Measurements from ENCODE around the gene ITGA7. TPM values are rescaled to one million over a fixed set of nuclear protein-coding genes. Genes with fewer than 3 reads are reported as not detected.

The ITGA7 gene
- total and polyA plus RNA-seq, 2 of the 4 experiments (the other 2 are of a cell fraction): 3.9 to 15.7 TPM

DNA sequence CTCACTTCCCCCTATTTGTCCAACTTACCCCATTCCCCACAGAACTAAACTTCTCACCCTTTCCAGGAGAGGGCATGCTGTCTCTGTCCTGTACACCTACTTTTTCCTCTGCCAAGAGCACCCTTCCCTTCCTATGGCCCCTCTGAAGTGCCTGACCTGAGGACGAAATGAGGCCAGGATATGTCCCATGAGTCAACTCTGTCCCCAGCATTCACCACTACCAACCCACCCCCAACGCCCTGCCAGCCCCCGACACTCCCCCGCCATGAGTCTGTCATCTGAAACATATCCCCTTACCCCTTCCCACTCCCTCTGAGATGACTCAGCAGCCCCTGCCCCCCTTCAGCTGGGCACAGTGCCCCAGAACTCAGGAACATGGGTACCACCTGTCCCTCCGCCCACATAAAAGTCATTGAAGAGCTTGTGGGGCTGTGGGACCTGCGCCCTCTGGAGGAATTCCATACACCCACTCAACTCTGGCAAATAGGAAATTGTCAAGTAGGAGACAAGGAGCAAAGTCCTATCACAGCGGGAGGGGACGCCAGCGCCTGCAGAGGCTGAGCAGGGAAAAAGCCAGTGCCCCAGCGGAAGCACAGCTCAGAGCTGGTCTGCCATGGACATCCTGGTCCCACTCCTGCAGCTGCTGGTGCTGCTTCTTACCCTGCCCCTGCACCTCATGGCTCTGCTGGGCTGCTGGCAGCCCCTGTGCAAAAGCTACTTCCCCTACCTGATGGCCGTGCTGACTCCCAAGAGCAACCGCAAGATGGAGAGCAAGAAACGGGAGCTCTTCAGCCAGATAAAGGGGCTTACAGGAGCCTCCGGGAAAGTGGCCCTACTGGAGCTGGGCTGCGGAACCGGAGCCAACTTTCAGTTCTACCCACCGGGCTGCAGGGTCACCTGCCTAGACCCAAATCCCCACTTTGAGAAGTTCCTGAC is 26.3 kb downstream of the ITGA7 start:
- no peak overlapping the region for H3K4me3 ChIP-seq (ENCODE audit: insufficient read depth, low read depth, low read length)
- BruUV-seq (replicated peaks): no TSS peak
- ATAC-seq (ENCODE audit: low read depth): peak; percentile 75
- no peak overlapping the region for H3K23ac ChIP-seq (ENCODE audit: low read depth, low read length)
- no peak overlapping the region for H3K18ac ChIP-seq (ENCODE audit: low read depth, low read length)
- no peak overlapping the region for H4K5ac ChIP-seq (ENCODE audit: low read depth, low read length)
- no peaks in the 10 kb centered on the region for H3K79me1 ChIP-seq (ENCODE audit: low read depth in 1 of 2, low read length in 2 of 2)
- H3K36me3 ChIP-seq (ENCODE audit: control insufficient read depth, insufficient read depth, low read length): no peaks in the 10 kb centered on the region
- peak overlapping the region; percentile 69 for H3K4me2 ChIP-seq (ENCODE audit: low read depth, low read length)
- no peak overlapping the region for H3K56ac ChIP-seq (ENCODE audit: extremely low read depth, insufficient read depth, low read length)
- H3K4me1 ChIP-seq (ENCODE audit: control insufficient read depth, insufficient read depth, low read length): peaks cover 2% of the 10 kb centered on the region
- no peak overlapping the region for H3K14ac ChIP-seq (replicated peaks; ENCODE audit: low read depth, low read length)
- H2AFZ ChIP-seq (replicated peaks; ENCODE audit: low read length, poor library complexity): peak overlapping the region; percentile 85
- WGBS, 2 experiments (ENCODE audit: extremely low coverage in 2 of 2, insufficient read length in 1 of 2): 6% methylated on average over 7 of the region's 17 CpGs; no CpG with 5 or more reads in 1 of the 2 experiments
- no peak overlapping the region for H3K9ac ChIP-seq (ENCODE audit: low read depth, low read length)
- ChIA-PET CTCF (interaction anchor here (0.8 to 1.2 kb wide), 3 partner anchors 14 to 480 kb away, joined by 3 read pairs; no protein-coding TSS in a partner anchor), POLR2A (ENCODE audit: unreplicated experiment) (no interaction called here)
- no peak overlapping the region for H2BK5ac ChIP-seq (ENCODE audit: low read depth, low read length, poor library complexity, severe bottlenecking)
- dilution Hi-C loops (cut with HindIII; ENCODE audit: low sequenced_read_pairs, unreplicated experiment): no loop called here
- no peaks in the 10 kb centered on the region for H3K9me3 ChIP-seq (ENCODE audit: control insufficient read depth, insufficient read depth, low read length)
- TF ChIP-seq BHLHE40 (IDR thresholded peaks at IDR 0.05; ENCODE audit: low read depth, low read length) (no peak), RAD21 (IDR thresholded peaks at IDR 0.05; ENCODE audit: low read length) (peak; percentile 52), SMC3 (IDR thresholded peaks at IDR 0.05; ENCODE audit: low read depth, low read length) (peak; percentile 42; the same call in 1 of the 2 replicates), CHD1 (IDR thresholded peaks at IDR 0.05; ENCODE audit: low read depth, low read length) (no peak), MAZ (IDR thresholded peaks at IDR 0.05; ENCODE audit: borderline replicate concordance, low read depth, low read length) (no peak), RFX5 (IDR thresholded peaks at IDR 0.05; ENCODE audit: low read depth, low read length) (no peak), CEBPB (IDR thresholded peaks at IDR 0.05; ENCODE audit: low read depth, low read length) (no peak), NFE2L2 (IDR thresholded peaks at IDR 0.05; ENCODE audit: low read depth, low read length) (0 out of 2 replicates have a peak, but pooled peaks have one; percentile 15), POLR2A (IDR thresholded peaks at IDR 0.05; ENCODE audit: low read depth, low read length) (no peak), FOS (IDR thresholded peaks at IDR 0.05; ENCODE audit: low read depth, low read length) (no peak)
- TF ChIP-seq, protein P1, sequence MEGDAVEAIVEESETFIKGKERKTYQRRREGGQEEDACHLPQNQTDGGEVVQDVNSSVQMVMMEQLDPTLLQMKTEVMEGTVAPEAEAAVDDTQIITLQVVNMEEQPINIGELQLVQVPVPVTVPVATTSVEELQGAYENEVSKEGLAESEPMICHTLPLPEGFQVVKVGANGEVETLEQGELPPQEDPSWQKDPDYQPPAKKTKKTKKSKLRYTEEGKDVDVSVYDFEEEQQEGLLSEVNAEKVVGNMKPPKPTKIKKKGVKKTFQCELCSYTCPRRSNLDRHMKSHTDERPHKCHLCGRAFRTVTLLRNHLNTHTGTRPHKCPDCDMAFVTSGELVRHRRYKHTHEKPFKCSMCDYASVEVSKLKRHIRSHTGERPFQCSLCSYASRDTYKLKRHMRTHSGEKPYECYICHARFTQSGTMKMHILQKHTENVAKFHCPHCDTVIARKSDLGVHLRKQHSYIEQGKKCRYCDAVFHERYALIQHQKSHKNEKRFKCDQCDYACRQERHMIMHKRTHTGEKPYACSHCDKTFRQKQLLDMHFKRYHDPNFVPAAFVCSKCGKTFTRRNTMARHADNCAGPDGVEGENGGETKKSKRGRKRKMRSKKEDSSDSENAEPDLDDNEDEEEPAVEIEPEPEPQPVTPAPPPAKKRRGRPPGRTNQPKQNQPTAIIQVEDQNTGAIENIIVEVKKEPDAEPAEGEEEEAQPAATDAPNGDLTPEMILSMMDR (conservative IDR thresholded peaks at IDR 0.05; ENCODE audit: low read depth, low read length): peak; percentile 35
- no peak overlapping the region for H2AK9ac ChIP-seq (replicated peaks; ENCODE audit: low read depth, low read length, poor library complexity)
- H2BK20ac ChIP-seq (ENCODE audit: low read depth, low read length): no peak overlapping the region
- no peak overlapping the region for H4K91ac ChIP-seq (ENCODE audit: insufficient read depth, low read depth, low read length)
- no peak overlapping the region for H2BK120ac ChIP-seq (ENCODE audit: low read depth, low read length)
- intact Hi-C loops (cut with micrococcal nuclease): loop anchor here (1.0 kb wide), 1 partner anchor 56 kb away; no protein-coding TSS in a partner anchor
- peak overlapping the region; percentile 13; the same call in 1 of the 2 replicates for H2AK5ac ChIP-seq (ENCODE audit: low read depth, low read length)
- H4K8ac ChIP-seq (ENCODE audit: low read depth in 2 of 2, low read length in 2 of 2): no peak overlapping the region
- DNase-seq: peak; percentile 51
- peaks cover 12% of the 10 kb centered on the region for H3K27me3 ChIP-seq (ENCODE audit: control insufficient read depth, insufficient read depth, low read length)
- H3K9me1 ChIP-seq (ENCODE audit: insufficient read depth, low read length): no peaks in the 10 kb centered on the region
- in situ Hi-C loops (cut with MboI; ENCODE audit: low sequenced_read_pairs): no loop called here
- no peak overlapping the region for H3K4ac ChIP-seq (ENCODE audit: low read depth, low read length)
- no peaks in the 10 kb centered on the region for H4K20me1 ChIP-seq (ENCODE audit: insufficient read depth, low read length)
- no peak overlapping the region for H2BK15ac ChIP-seq (ENCODE audit: low read depth, low read length)
- H3K27ac ChIP-seq (ENCODE audit: insufficient read depth, low read length): no peak overlapping the region

Measured in IMR-90 (cell line).